H54 (cell line): ENCODE measurements around the gene AKIRIN1.
"Not testable (repeated sequence)": the region's sequence is repeated elsewhere in the genome, so short reads cannot be mapped to it uniquely, and the experiment has no call there.

Source experiments
- DNase-seq: peaks from one replicate; pipeline ENCODE4 v3.0.0; 2011; ENCODE audit warnings: low spot score, mixed read lengths; ENCODE audit not compliant: insufficient read length
- FAIRE-seq: peaks from 3 replicates; lab custom pipeline; 2011; peaks lifted over from hg19 to GRCh38; lab: Jason Lieb, UNC
- POLR2A ChIP-seq: IDR thresholded peaks from 2 replicates; pipeline ENCODE4 v1.6.1; 2011; ENCODE audit warnings: low read depth, mild to moderate bottlenecking, low read length

AKIRIN1 gene

GRCh38 chr1:39047374-39048229 is 56.5 kb downstream of the AKIRIN1 start:
- no peak for TF ChIP-seq POLR2A
- FAIRE-seq = no peak
- DNase-seq = peak; percentile 65

- no peak for FAIRE-seq
- DNase-seq = no peak
- no peak for TF ChIP-seq POLR2A
Measured at GRCh38 chr1:39048745-39049370, 57.8 kb downstream of the AKIRIN1 start.

GRCh38 chr1:39050001-39050400 is 58.9 kb downstream of the AKIRIN1 start:
- DNase-seq (no peak), FAIRE-seq (no peak)
- no peak for TF ChIP-seq POLR2A

- FAIRE-seq, DNase-seq: not testable (repeated sequence)
Measured at GRCh38 chr1:39051193-39051850, 60.2 kb downstream of the AKIRIN1 start.

- DNase-seq (no peak), FAIRE-seq (no peak)
- no peak for TF ChIP-seq POLR2A
Measured at GRCh38 chr1:39051956-39052355, 60.9 kb downstream of the AKIRIN1 start.

- not testable (repeated sequence) for FAIRE-seq, DNase-seq
Measured at GRCh38 chr1:39055213-39055710, 64.2 kb downstream of the AKIRIN1 start.
